NCI-H345 (cell line): Measurements from ENCODE around the gene CRYBB3.

Experiments
- DNase-seq: peaks from one replicate; lab custom pipeline; 2025; lab: John Stamatoyannopoulos, UW

Gene CRYBB3

GRCh38 chr22:25199731-25200520, at the start of gene CRYBB3:
TSS of gene CRYBB3 (plus strand) at chr22:25199858. CDS start at chr22:25201397, 1,539 bp downstream.
- no peak for DNase-seq

GRCh38 chr22:25153961-25154666, 45.5 kb upstream of the CRYBB3 start:
- DNase-seq = no peak

- DNase-seq = no peak
These were observed 45.0 kb upstream of the CRYBB3 start for GRCh38 chr22:25154667-25154999.

- DNase-seq = no peak
These were observed 42.9 kb upstream of the CRYBB3 start for GRCh38 chr22:25156736-25157135.

GRCh38 chr22:25159028-25159427, 40.6 kb upstream of the CRYBB3 start:
- no peak for DNase-seq

- no peak for DNase-seq
These were observed 39.3 kb upstream of the CRYBB3 start for GRCh38 chr22:25160120-25160996.

GRCh38 chr22:25161017-25161915, 38.4 kb upstream of the CRYBB3 start:
- no peak for DNase-seq

- no peak for DNase-seq
These were observed 37.6 kb upstream of the CRYBB3 start for GRCh38 chr22:25161916-25162530.

- DNase-seq = no peak
These were observed 37.1 kb upstream of the CRYBB3 start for GRCh38 chr22:25162561-25162960.

GRCh38 chr22:25165785-25166184, 33.9 kb upstream of the CRYBB3 start:
- no peak for DNase-seq

GRCh38 chr22:25166266-25167040, 33.2 kb upstream of the CRYBB3 start:
- no peak for DNase-seq

- DNase-seq = no peak
These were observed 32.6 kb upstream of the CRYBB3 start for GRCh38 chr22:25167082-25167481.

GRCh38 chr22:25167834-25168601, 31.6 kb upstream of the CRYBB3 start:
- DNase-seq = no peak

GRCh38 chr22:25169278-25170031, 30.2 kb upstream of the CRYBB3 start:
- DNase-seq = no peak

- DNase-seq = no peak
These were observed 29.2 kb upstream of the CRYBB3 start for GRCh38 chr22:25170426-25170980.

- peak; percentile 5 for DNase-seq
These were observed 27.5 kb upstream of the CRYBB3 start for GRCh38 chr22:25172153-25172552.

- DNase-seq = no peak
These were observed 25.3 kb upstream of the CRYBB3 start for GRCh38 chr22:25174156-25174887.
